RPMI7951 (cell line): ENCODE measurements around the gene GPR15LG. TPM values are rescaled to one million over a fixed set of nuclear protein-coding genes. Genes with fewer than 3 reads are reported as not detected.
A peak's percentile ranks its signal among the peaks of the same experiment; 100 is the strongest.
"Not testable (repeated sequence)": the region's sequence is repeated elsewhere in the genome, so short reads cannot be mapped to it uniquely, and the experiment has no call there.

Experiments
- DNase-seq: peaks from one replicate; pipeline ENCODE4 v3.0.0-alpha.2; 2012; ENCODE audit warnings: low read depth
- total RNA-seq: library from RNA; depleted of rRNA; stranded (reverse); fragments of >200 nt; shearing (Covaris generic); gene quantifications from 2 replicates; pipeline ENCODE4 v1.2.3, GENCODE V29; 2014; rRNA removed

Gene GPR15LG
- not detected in 2 replicates for total RNA-seq

- no peak for DNase-seq
Observed at GRCh38 chr10:84173501-84173929, at the start of gene GPR15LG. TSS of gene GPR15LG (plus strand) at chr10:84173801. CDS start at chr10:84173852, 51 bp downstream.

DNA sequence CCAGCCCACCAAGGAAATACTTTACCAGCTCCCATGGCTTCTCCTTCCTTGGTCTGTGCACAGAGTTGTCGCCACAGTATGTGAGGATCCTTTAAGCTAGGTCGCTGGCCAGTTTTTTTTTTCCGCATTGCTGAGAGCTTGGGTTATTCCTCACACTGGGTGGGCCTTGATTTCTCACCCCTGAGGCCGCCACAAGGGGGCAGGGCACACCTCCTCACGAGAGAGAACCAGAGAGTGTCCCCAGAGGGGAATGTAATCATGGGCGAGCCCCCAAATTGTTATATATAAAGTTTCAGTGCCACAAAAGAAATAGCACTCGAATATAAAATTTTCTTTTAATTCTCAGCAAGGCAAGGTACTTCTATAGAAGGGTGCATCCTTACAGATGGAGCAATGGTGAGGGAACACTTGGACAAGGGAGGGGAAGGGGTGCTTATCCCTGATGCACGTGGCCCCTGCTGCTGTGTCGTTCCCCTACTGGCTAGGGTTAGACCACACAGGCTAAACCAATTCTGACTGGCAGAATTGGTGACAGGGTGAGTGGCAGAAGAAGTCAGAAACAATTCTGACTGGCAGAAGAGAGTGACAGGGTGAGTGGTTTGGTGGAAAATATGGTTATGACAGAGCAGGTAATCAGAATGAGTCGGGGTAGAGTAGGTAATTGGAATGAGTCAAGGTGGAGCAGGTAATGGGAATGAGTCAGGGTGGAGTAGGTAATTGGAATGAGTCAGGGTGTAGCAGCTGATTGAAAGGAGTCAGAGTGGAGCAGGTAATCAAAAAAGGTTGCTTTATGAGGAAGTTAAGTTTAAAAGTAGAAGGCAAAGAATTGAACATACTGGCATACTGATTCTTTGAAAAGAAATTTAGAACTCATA is 47.5 kb upstream of the GPR15LG start:
- DNase-seq = not testable (repeated sequence)

- DNase-seq = no peak
Observed at GRCh38 chr10:84126785-84127167, 46.8 kb upstream of the GPR15LG start.

- no peak for DNase-seq
Observed at GRCh38 chr10:84135836-84136235, 37.8 kb upstream of the GPR15LG start.

DNA sequence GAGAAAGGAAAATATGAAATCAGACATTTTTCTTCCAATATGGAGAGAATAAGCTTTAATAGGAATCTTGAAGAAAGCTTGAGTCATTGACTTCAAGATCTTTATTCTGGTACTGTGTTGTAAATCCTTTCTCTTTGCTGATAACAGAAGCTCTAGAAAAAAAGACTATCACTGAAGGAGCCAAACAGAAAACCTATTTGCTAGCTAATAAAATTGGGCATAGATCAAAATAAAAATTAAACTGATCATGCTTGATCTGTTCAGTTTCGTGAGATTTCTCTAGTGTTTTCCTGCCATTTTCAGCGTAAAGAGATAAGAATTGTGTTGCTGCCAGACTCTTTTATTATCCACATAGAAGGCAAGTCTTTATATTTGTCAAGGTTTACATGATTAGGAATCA is 35.8 kb upstream of the GPR15LG start:
- no peak for DNase-seq

DNA sequence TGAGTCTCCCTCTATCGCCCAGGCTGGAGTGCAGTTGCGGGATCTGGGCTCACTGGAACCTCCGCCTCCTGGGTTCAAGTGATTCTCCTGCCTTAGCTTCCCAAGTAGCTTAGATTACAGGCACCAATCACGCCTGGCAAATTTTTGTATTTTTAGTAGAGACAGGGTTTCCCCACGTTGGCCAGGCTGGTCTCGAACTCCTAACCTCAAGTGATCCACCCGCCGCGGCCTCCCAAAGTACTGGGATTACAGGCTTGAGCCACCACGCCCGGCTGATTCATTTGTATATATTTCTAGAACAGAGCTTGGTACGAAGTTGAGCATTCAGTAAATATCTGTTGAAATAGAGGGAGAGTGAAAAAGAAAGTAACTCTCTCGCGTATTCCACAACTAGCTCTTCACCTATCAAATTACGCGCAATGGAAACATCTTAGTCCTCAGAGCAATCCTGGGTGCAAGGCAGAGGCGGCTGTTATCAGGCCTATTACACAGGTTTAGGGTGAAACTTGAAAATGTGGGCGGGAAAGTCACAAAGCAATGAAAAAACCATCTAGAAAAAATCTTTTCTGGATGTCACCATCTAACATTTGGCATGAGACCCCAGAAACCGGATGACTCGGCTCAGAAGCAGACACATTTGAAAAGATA is 35.0 kb upstream of the GPR15LG start:
- peak; percentile 11 for DNase-seq

DNA sequence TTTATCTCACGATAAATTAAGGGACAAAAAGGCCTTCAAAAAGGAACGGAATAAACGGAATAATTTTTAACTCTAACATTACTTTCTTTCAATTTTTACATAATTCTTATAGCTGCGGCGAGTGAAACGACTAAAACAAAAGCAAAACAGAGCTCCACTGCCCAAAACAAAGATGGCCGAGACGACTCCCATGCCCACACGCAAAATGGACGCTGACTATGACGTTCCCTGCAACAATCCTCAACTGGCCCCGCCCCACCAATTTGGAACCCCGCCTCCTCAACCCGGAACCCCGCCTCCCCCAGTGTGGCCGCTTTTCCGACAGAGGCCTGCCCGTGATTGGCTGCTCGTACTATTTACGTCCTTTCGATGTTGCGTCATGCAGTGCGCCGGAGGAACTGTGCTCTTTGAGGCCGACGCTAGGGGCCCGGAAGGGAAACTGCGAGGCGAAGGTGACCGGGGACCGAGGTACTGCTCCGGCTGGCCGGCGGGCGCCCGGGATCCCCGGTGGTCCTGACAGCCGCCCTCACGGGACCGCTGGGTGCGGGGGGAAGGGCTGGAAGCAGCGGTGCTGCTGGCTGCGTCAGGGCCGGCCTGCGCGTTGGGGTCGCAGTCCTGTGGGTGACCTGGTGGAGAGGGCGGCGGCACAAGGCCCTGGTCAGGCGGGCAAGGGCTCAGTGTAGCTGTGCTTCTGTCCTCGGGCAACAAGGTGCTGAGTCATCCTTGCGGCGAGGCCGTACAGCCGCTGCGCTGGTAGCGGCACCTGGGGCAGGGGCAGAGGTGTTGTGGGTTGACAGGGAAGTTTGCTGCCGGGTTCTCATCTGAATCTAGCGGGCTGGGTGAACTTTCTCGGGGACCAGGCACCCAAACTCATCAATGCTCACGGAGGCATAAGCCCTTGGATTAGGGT is 34.2 kb upstream of the GPR15LG start, which contains the start of gene GHITM:
Gene GHITM, plus strand, starts transcription at position 384 of the 910 bp plus-strand sequence. CDS start 1,992 bp downstream, outside the sequence.
- peak; percentile 95 for DNase-seq

DNA sequence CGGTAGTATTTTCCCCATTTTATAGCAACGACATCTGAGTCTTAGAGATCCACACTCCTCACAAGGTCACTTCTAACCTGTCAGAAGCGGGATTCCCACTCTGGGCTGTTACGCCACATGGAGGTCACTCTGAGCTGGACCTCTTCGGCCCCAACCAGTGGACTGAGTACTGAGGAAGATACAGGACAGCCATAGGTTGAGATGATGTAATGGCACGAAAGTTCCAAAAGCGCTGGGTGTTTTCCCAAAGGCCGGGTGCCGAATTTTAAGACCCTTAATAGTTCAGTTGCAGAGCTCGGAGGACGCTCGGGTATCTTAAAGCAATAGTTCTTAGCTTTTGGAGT is 33.6 kb upstream of the GPR15LG start:
- DNase-seq = peak; percentile 15

GRCh38 chr10:84147347-84147746 is 26.3 kb upstream of the GPR15LG start:
- no peak for DNase-seq

DNA sequence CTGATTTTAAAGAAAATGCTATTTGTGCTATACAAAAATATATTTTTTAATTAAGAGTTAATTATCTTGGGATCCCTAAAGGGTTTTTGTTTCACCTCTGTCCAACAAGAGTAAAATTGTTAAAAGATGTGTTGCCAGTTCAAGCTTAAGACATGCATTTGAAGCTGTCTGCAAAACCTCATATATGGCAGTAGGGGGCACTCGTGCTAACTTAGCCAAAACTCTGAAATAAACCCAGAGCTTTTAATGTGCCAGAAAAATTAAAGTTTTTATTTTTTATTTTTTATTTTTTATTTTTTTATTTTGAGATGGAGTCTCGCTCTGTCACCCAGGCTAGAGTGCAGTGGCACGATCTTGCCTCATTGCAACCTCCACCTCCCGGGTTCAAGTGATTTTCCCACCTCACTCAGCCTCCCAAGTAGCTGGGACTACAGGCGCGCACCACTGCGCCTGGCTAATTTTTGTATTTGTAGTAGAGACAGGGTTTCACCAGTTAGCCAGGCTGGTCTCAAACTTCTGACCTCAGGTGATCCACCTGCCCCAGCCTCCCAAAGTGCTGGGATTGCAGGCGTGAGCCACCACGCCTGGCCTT is 25.5 kb upstream of the GPR15LG start:
- DNase-seq = peak; percentile 21

DNA sequence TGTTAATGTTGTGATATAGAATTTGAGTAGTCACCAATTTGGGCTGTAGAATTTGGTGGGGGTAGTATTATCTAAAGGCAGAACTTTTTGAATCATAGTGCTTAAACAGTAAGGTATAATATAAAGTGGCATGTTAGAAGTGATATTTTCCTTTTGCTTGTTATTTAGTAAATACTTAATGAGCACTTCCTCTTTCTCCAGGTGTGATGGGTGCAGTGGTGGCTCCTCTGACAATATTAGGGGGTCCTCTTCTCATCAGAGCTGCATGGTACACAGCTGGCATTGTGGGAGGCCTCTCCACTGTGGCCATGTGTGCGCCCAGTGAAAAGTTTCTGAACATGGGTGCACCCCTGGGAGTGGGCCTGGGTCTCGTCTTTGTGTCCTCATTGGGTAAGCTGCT is 23.7 kb upstream of the GPR15LG start:
- no peak for DNase-seq

DNA sequence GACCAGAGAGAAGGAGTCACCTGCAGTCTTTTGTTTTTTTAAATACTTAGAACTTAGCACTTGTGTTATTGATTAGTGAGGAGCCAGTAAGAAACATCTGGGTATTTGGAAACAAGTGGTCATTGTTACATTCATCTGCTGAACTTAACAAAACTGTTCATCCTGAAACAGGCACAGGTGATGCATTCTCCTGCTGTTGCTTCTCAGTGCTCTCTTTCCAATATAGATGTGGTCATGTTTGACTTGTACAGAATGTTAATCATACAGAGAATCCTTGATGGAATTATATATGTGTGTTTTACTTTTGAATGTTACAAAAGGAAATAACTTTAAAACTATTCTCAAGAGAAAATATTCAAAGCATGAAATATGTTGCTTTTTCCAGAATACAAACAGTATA is 20.8 kb upstream of the GPR15LG start:
- no peak for DNase-seq

DNA sequence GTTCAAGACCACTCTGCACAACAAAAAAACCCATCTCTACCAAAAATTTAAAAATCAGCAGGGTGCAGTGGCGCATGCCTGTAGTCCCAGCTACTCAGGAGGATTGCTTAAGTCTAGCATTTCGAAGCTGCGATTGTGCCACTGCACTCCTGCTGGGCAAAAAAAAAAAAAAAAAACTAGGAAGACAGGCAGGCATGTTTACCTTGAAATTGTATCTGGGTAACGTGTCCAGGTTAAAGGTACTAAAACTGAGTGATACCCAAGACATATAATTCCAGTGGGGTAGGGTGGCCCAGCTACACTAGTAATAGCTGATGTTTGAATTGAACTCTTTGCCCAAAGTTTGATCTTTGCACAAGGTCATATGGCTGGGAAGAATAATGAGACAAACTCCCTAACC is 18.1 kb upstream of the GPR15LG start:
- no peak for DNase-seq

DNA sequence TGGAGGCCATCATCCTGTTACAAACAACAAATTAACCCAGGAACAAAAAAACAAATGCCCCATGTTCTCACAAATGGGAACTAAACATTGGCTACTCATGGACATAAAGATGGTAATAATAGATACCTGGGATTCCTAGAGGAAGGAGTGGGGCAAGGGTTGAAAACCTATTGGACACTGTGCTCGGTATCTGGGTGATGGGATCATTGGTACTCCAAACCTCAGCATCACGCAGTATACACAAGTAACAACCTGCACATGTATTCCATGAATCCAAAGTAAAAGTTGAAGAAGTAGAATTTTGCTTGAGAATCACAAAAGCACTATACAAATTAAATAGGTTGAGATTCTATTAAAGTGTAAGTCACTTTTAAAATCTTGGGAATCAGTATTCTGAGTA is 17.6 kb upstream of the GPR15LG start:
- no peak for DNase-seq

DNA sequence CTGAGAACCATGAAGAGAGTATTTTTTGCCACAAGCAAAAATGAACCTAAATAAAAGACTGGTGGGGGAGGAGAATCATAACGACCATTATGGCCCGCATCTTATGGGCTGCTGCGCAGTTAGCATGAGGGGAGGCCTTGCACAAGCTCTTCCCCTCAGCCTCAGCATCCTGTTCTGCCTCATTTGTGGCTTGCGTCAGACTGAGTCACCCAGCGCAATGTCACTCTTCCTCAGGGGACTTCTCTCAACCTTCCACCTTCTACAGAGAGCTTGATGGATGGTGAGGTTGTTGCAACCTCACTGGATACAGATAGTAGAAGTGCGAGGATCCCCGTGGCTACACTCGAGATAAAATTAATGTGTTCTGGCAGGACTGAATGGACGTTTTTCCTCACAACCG is 16.8 kb upstream of the GPR15LG start:
- no peak for DNase-seq

GRCh38 chr10:84158061-84158460 is 15.5 kb upstream of the GPR15LG start:
- DNase-seq = no peak

DNA sequence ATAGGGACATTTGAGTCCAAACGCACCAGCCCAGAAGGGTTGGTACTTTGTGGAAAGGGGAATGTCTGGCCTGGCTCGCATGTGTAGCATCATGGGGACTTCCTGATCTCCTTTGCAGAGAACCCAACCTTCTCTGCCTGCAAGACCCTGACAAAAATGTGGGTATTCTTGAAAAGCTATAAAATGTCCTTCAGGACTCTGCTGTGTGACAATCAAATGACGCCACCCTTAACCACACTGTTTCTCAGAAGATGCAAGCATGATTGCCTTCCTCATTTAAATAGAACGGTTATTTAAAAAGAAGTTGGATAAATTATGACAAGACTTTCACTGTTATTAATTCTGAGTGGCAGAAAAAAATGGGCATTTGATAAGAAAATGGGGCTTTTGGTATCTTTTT is 15.1 kb upstream of the GPR15LG start:
- DNase-seq = no peak

GRCh38 chr10:84159076-84159685 is 14.4 kb upstream of the GPR15LG start:
- DNase-seq = no peak

DNA sequence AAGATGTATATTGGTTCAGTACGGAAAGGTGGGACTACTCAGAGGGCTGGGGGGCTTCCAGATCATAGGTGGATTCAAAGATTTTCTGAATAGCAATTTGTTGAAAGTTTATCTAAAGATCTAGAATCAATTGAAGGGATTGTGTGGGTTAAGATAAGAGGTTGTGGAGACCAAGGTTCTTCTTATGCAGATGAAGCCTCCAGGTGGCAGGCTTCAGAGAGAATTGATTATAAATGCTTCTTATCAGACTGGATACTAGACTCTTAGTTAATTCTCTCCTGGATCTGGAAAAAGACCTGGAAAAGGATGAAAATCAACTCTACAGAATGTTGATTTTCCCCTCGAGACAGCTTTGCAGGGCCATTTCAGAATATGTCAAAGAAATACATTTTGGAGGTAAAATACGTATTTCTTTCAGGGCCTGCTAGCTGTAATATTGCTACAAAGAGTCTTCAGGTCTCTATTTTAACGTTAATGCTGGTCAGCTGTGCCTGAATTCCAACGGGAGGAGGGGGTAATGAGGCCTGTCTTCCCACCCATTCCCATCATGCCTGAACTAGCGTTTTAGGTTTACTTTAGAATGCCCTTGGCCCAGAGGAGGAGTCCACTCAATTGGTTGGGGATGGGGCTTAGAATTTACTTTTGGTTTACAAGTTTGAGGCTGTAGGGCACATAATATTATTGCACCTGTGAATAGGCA is 12.8 kb upstream of the GPR15LG start:
- DNase-seq = no peak

GRCh38 chr10:84163996-84164395 is 9.6 kb upstream of the GPR15LG start:
- DNase-seq = no peak

- DNase-seq = no peak
Observed at GRCh38 chr10:84164442-84164841, 9.2 kb upstream of the GPR15LG start.
